Measurements from ENCODE around the gene AP2M1. TPM values are rescaled to one million over a fixed set of nuclear protein-coding genes. Genes with fewer than 3 reads are reported as not detected.

Gene AP2M1
- total and polyA plus RNA-seq, 4 donors = 71.9 to 200 (median 135) TPM

GRCh38 chr3:184223946-184224345 is 49.3 kb downstream of the AP2M1 start:
- Histone ChIP-seq H3K27ac (ENCODE audit: low read depth in 1 of 2, low read length in 2 of 2) (no peak overlapping the region), H3K27me3 (ENCODE audit: control insufficient read depth in 4 of 4, insufficient read depth in 4 of 4, low read length in 3 of 4) (peaks cover 0 to 3% (median 0%) of the 10 kb centered on the region in 4 donors), H3K4me3 (ENCODE audit: low read depth in 1 of 3, low read length in 3 of 3) (no peak overlapping the region), H3K9ac (ENCODE audit: low read depth in 1 of 2, low read length in 2 of 2) (no peak overlapping the region), H3K9me3 (ENCODE audit: control insufficient read depth in 4 of 4, low read length in 3 of 4) (no peaks in the 10 kb centered on the region), H3K36me3 (ENCODE audit: control insufficient read depth in 4 of 4, insufficient read depth in 3 of 4, low read depth in 1 of 4, low read length in 3 of 4) (no peaks in the 10 kb centered on the region), H3K4me1 (ENCODE audit: control insufficient read depth in 4 of 4, insufficient read depth in 4 of 4, low read length in 3 of 4) (peaks cover 0 to 3% (median 0%) of the 10 kb centered on the region in 4 donors)
- 80% methylated on average over 3 of the region's 3 CpGs for WGBS
- TF ChIP-seq HNF4A (conservative IDR thresholded peaks at IDR 0.05) (no peak), TAF1 (conservative IDR thresholded peaks at IDR 0.05) (no peak), RAD21 (IDR thresholded peaks at IDR 0.05) (no peak), YY1 (IDR thresholded peaks at IDR 0.05) (no peak), SP1 (IDR thresholded peaks at IDR 0.05) (no peak), FOXA1 (IDR thresholded peaks at IDR 0.05) (no peak), NR2F2 (IDR thresholded peaks at IDR 0.05) (no peak), RXRA (IDR thresholded peaks at IDR 0.05) (no peak), EGR1 (IDR thresholded peaks at IDR 0.05; ENCODE audit: low read depth in 2 of 2) (no peak)
- TF ChIP-seq, protein P1, sequence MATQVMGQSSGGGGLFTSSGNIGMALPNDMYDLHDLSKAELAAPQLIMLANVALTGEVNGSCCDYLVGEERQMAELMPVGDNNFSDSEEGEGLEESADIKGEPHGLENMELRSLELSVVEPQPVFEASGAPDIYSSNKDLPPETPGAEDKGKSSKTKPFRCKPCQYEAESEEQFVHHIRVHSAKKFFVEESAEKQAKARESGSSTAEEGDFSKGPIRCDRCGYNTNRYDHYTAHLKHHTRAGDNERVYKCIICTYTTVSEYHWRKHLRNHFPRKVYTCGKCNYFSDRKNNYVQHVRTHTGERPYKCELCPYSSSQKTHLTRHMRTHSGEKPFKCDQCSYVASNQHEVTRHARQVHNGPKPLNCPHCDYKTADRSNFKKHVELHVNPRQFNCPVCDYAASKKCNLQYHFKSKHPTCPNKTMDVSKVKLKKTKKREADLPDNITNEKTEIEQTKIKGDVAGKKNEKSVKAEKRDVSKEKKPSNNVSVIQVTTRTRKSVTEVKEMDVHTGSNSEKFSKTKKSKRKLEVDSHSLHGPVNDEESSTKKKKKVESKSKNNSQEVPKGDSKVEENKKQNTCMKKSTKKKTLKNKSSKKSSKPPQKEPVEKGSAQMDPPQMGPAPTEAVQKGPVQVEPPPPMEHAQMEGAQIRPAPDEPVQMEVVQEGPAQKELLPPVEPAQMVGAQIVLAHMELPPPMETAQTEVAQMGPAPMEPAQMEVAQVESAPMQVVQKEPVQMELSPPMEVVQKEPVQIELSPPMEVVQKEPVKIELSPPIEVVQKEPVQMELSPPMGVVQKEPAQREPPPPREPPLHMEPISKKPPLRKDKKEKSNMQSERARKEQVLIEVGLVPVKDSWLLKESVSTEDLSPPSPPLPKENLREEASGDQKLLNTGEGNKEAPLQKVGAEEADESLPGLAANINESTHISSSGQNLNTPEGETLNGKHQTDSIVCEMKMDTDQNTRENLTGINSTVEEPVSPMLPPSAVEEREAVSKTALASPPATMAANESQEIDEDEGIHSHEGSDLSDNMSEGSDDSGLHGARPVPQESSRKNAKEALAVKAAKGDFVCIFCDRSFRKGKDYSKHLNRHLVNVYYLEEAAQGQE (IDR thresholded peaks at IDR 0.05) = no peak
- TF ChIP-seq, protein P2, sequence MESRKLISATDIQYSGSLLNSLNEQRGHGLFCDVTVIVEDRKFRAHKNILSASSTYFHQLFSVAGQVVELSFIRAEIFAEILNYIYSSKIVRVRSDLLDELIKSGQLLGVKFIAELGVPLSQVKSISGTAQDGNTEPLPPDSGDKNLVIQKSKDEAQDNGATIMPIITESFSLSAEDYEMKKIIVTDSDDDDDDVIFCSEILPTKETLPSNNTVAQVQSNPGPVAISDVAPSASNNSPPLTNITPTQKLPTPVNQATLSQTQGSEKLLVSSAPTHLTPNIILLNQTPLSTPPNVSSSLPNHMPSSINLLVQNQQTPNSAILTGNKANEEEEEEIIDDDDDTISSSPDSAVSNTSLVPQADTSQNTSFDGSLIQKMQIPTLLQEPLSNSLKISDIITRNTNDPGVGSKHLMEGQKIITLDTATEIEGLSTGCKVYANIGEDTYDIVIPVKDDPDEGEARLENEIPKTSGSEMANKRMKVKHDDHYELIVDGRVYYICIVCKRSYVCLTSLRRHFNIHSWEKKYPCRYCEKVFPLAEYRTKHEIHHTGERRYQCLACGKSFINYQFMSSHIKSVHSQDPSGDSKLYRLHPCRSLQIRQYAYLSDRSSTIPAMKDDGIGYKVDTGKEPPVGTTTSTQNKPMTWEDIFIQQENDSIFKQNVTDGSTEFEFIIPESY (IDR thresholded peaks at IDR 0.05) = no peak
- TF ChIP-seq, protein P3, sequence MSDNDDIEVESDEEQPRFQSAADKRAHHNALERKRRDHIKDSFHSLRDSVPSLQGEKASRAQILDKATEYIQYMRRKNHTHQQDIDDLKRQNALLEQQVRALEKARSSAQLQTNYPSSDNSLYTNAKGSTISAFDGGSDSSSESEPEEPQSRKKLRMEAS (IDR thresholded peaks at IDR 0.05) = no peak
- no peak for DNase-seq (ENCODE audit: low spot score)

GRCh38 chr3:184227481-184227935 is 52.9 kb downstream of the AP2M1 start:
- TF ChIP-seq, protein P4, sequence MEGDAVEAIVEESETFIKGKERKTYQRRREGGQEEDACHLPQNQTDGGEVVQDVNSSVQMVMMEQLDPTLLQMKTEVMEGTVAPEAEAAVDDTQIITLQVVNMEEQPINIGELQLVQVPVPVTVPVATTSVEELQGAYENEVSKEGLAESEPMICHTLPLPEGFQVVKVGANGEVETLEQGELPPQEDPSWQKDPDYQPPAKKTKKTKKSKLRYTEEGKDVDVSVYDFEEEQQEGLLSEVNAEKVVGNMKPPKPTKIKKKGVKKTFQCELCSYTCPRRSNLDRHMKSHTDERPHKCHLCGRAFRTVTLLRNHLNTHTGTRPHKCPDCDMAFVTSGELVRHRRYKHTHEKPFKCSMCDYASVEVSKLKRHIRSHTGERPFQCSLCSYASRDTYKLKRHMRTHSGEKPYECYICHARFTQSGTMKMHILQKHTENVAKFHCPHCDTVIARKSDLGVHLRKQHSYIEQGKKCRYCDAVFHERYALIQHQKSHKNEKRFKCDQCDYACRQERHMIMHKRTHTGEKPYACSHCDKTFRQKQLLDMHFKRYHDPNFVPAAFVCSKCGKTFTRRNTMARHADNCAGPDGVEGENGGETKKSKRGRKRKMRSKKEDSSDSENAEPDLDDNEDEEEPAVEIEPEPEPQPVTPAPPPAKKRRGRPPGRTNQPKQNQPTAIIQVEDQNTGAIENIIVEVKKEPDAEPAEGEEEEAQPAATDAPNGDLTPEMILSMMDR (IDR thresholded peaks at IDR 0.05; ENCODE audit: low read depth, low read length, missing input control) = peak; percentile 79
- no peak for TF ChIP-seq TAF1 (conservative IDR thresholded peaks at IDR 0.05)
- TF ChIP-seq RAD21 (IDR thresholded peaks at IDR 0.05) = peak; percentile 51 to 76
- H3K9ac ChIP-seq (ENCODE audit: low read depth in 1 of 2, low read length in 2 of 2) = no peak overlapping the region
- H3K27ac ChIP-seq (ENCODE audit: low read depth in 1 of 2, low read length in 2 of 2) = no peak overlapping the region
- peaks cover 0 to 7% (median 3%) of the 10 kb centered on the region in 4 donors for H3K27me3 ChIP-seq (ENCODE audit: control insufficient read depth in 4 of 4, insufficient read depth in 4 of 4, low read length in 3 of 4)
- H3K4me3 ChIP-seq (ENCODE audit: low read depth in 1 of 3, low read length in 3 of 3) = no peak overlapping the region
- no peaks in the 10 kb centered on the region for H3K9me3 ChIP-seq (ENCODE audit: control insufficient read depth in 4 of 4, low read length in 3 of 4)
- DNase-seq (ENCODE audit: low spot score) = peak; percentile 61
- no peaks in the 10 kb centered on the region for H3K36me3 ChIP-seq (ENCODE audit: control insufficient read depth in 4 of 4, insufficient read depth in 3 of 4, low read depth in 1 of 4, low read length in 3 of 4)
- WGBS = 44% methylated on average over 2 of the region's 2 CpGs
- peaks cover 12 to 22% (median 15%) of the 10 kb centered on the region in 4 donors for H3K4me1 ChIP-seq (ENCODE audit: control insufficient read depth in 4 of 4, insufficient read depth in 4 of 4, low read length in 3 of 4)
